Mesendoderm (in vitro differentiated cells): ENCODE results near the gene LCLAT1.

Source experiments
- DNase-seq: peaks from one replicate; pipeline ENCODE4 v3.0.0; 2013
- H2AK5ac ChIP-seq: 2 replicates; pipeline ENCODE4 v1.6.1; 2013; ENCODE audit warnings: low read length, inconsistent platforms
- H2BK120ac ChIP-seq: 2 replicates; pipeline ENCODE4 v1.6.1; 2013; ENCODE audit warnings: low read depth, mild to moderate bottlenecking, low read length, moderate library complexity, mixed read lengths
- H2BK15ac ChIP-seq: replicated peaks from 2 replicates; pipeline ENCODE4 v1.6.1; 2013; ENCODE audit warnings: low read depth, mild to moderate bottlenecking, moderate library complexity
- H2BK5ac ChIP-seq: 2 replicates; pipeline ENCODE4 v1.6.1; 2013; ENCODE audit warnings: low read length, inconsistent platforms
- H3K18ac ChIP-seq: 2 replicates; pipeline ENCODE4 v1.6.1; 2013; ENCODE audit warnings: mild to moderate bottlenecking, low read length, mixed read lengths
- H3K23ac ChIP-seq: one replicate; pipeline ENCODE4 v1.6.1; 2013; ENCODE audit warnings: low read length
- H3K27ac ChIP-seq: 2 replicates; pipeline ENCODE4 v1.5.1; 2013; ENCODE audit warnings: low read depth, mild to moderate bottlenecking, inconsistent platforms, low read length, moderate library complexity
- H3K27me3 ChIP-seq: 2 replicates; pipeline ENCODE4 v1.6.1; 2013; ENCODE audit warnings: low read length, control low read depth, mild to moderate bottlenecking, inconsistent platforms; ENCODE audit not compliant: insufficient read depth, poor library complexity
- H3K36me3 ChIP-seq: 2 replicates; pipeline ENCODE4 v1.6.1; 2013; ENCODE audit warnings: low read length, inconsistent platforms; ENCODE audit not compliant: control insufficient read depth, insufficient read depth
- H3K4ac ChIP-seq: one replicate; pipeline ENCODE4 v1.6.1; 2013; ENCODE audit warnings: low read depth, mild to moderate bottlenecking, low read length, moderate library complexity
- H3K4me1 ChIP-seq: 2 replicates; pipeline ENCODE4 v1.6.1; 2013; ENCODE audit warnings: low read depth, low read length, inconsistent platforms; ENCODE audit not compliant: control insufficient read depth
- H3K4me2 ChIP-seq: 2 replicates; pipeline ENCODE4 v1.6.1; 2013; ENCODE audit warnings: low read length
- H3K4me3 ChIP-seq: 2 replicates; pipeline ENCODE4 v1.5.1; 2013; ENCODE audit warnings: mild to moderate bottlenecking, low read length
- H3K56ac ChIP-seq: one replicate; pipeline ENCODE4 v1.6.1; 2013; ENCODE audit warnings: low read length
- H3K79me1 ChIP-seq: 2 replicates; pipeline ENCODE4 v1.6.1; 2013; ENCODE audit warnings: low read length, inconsistent platforms
- H3K79me2 ChIP-seq: 2 replicates; pipeline ENCODE4 v1.6.1; 2013; ENCODE audit warnings: mild to moderate bottlenecking, low read length; ENCODE audit not compliant: control insufficient read depth, insufficient read depth
- H3K9ac ChIP-seq: 2 replicates; pipeline ENCODE4 v1.6.1; 2013; ENCODE audit warnings: low read length, inconsistent platforms
- H4K5ac ChIP-seq: one replicate; pipeline ENCODE4 v1.6.1; 2013; ENCODE audit warnings: low read length
- H4K8ac ChIP-seq: one replicate; pipeline ENCODE4 v1.6.1; 2013; ENCODE audit warnings: low read depth, mild to moderate bottlenecking, control low read depth, low read length, moderate library complexity
- WGBS: extraction: QIAGEN DNeasy Blood & Tissue Kit; methylation state at CpG from one replicate; pipeline ENCODE4 v1.1.7; 2013; ENCODE audit warnings: low lambda C conversion rate, missing lambda C conversion rate; ENCODE audit not compliant: insufficient coverage; ENCODE audit errors: extremely low coverage; 5-methylcytosine and 5-hydroxymethylcytosine counted together

Gene LCLAT1

DNA sequence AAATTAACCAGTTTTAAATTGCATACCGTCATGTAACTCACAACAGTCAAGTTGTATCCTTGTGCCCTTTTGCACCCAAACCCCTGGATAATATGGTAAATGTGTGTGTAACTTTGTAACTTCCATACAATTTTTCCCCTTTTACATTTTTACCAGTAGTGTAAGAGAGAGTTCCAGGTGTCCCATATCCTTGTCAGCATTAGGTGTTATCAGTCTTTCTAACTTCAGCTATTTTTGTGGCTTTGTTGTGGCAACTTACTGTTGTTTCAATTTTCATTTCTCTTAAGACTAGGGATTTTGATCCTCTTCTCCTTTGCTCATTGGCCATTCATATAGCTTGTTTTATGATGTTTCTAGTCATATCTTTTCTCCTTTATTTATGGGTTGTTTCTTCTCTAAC lies 94.6 kb downstream of the LCLAT1 start:
- Histone ChIP-seq H2AK5ac (no peak overlapping the region), H4K8ac (no peak overlapping the region), H3K4ac (no peak overlapping the region), H3K56ac (no peak overlapping the region), H2BK15ac (no peak overlapping the region), H3K79me2 (no peaks in the 10 kb centered on the region), H2BK5ac (no peak overlapping the region), H3K18ac (no peak overlapping the region), H3K27ac (no peak overlapping the region), H3K4me1 (no peaks in the 10 kb centered on the region), H4K5ac (no peak overlapping the region), H3K27me3 (no peaks in the 10 kb centered on the region), H3K4me2 (no peak overlapping the region), H3K9ac (no peak overlapping the region), H3K4me3 (no peak overlapping the region), H3K79me1 (no peaks in the 10 kb centered on the region), H3K36me3 (no peaks in the 10 kb centered on the region), H3K23ac (no peak overlapping the region), H2BK120ac (no peak overlapping the region)
- 100% methylated on average over 1 of the region's 1 CpG for WGBS
- DNase-seq, result no peak

DNA sequence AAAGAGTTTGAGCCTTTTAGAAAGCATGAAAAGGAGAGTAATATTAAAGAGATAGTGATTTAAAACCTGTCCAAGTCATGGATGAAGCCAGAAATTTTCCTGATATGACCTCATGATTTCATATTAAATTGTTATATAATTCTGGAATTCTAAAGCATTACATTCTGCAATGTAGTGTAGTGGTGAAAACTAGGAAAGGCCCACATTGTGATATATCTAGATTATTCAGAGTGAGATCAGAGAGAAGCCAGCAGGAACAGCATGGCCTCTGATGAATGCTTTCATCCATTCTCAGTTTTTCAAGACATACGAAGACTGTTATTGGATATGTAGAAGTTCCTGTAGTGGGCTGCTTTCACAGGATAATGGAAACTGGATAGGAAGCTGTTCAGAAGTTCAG lies 98.8 kb downstream of the LCLAT1 start:
- Histone ChIP-seq H3K9ac (no peak overlapping the region), H3K23ac (no peak overlapping the region), H3K4ac (no peak overlapping the region), H3K4me3 (no peak overlapping the region), H3K36me3 (no peaks in the 10 kb centered on the region), H3K18ac (no peak overlapping the region), H2AK5ac (no peak overlapping the region), H4K8ac (no peak overlapping the region), H2BK15ac (no peak overlapping the region), H3K56ac (no peak overlapping the region), H3K27me3 (no peaks in the 10 kb centered on the region), H3K4me1 (peaks cover 5% of the 10 kb centered on the region), H3K79me2 (no peaks in the 10 kb centered on the region), H4K5ac (no peak overlapping the region), H3K4me2 (no peak overlapping the region), H2BK5ac (no peak overlapping the region), H2BK120ac (no peak overlapping the region), H3K27ac (no peak overlapping the region), H3K79me1 (peaks cover 3% of the 10 kb centered on the region)
- no peak for DNase-seq
- WGBS, result no CpG with 5 or more reads among the region's 1 CpG

DNA sequence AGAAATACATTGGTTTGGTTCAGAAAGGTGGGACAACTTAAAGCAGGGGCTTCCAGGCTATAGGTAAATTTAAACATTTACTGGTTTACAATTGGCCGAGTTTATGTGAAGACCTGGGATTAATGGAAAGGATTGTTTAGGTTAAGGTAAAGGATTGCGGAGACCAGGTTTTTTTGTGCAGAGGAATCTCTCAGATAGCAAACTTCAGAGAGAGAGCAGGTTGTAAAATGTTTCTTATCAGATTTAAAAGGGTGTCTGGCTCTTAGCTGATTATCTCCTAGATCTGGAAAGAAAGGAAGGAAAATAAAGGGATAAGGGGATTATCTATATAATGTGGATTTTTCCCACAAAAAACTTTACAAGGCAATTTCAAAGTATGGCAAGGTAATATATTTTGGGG lies 101.3 kb downstream of the LCLAT1 start:
- H3K27me3 ChIP-seq, result no peaks in the 10 kb centered on the region
- H4K5ac ChIP-seq, result no peak overlapping the region
- H3K4me3 ChIP-seq, result no peak overlapping the region
- WGBS, result no CpG with 5 or more reads among the region's 2 CpGs
- H3K56ac ChIP-seq, result no peak overlapping the region
- no peak overlapping the region for H4K8ac ChIP-seq
- peaks cover 5% of the 10 kb centered on the region for H3K4me1 ChIP-seq
- H3K9ac ChIP-seq, result no peak overlapping the region
- H2AK5ac ChIP-seq, result peak overlapping the region; percentile 5
- no peak overlapping the region for H3K4me2 ChIP-seq
- H3K79me1 ChIP-seq, result peaks cover 3% of the 10 kb centered on the region
- H2BK5ac ChIP-seq, result peak overlapping the region; percentile 49
- no peak overlapping the region for H3K23ac ChIP-seq
- no peaks in the 10 kb centered on the region for H3K36me3 ChIP-seq
- H3K79me2 ChIP-seq, result no peaks in the 10 kb centered on the region
- H2BK15ac ChIP-seq, result no peak overlapping the region
- peak overlapping the region; percentile 44 for H3K27ac ChIP-seq
- peak overlapping the region; percentile 68 for H3K18ac ChIP-seq
- no peak overlapping the region for H2BK120ac ChIP-seq
- peak; percentile 75 for DNase-seq
- H3K4ac ChIP-seq, result peak overlapping the region; percentile 86

DNA sequence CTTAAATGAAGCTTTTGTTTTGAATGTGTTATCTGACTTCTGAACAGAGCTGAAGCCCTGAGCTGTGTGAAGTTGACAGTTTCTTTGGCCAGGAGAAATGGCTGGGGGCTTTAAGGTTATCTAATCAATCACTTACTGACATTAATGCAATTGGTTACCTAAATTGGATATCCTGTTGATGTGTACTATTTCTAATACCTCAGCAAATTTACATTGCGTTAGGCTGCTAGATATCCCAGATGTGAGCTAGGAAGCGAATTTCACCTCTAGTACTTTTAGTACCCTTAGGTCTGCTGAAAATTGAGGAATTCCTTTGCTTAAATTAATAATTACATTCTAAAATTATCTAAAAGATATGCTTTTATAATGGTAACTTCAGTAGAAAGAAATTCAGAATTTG lies 102.0 kb downstream of the LCLAT1 start:
- H3K23ac ChIP-seq, result no peak overlapping the region
- no peak overlapping the region for H3K27ac ChIP-seq
- H3K4me3 ChIP-seq, result no peak overlapping the region
- peaks cover 5% of the 10 kb centered on the region for H3K4me1 ChIP-seq
- no peak overlapping the region for H4K8ac ChIP-seq
- H3K56ac ChIP-seq, result no peak overlapping the region
- no peaks in the 10 kb centered on the region for H3K36me3 ChIP-seq
- no peak overlapping the region for H3K18ac ChIP-seq
- DNase-seq, result peak; percentile 69
- no peak overlapping the region for H2BK120ac ChIP-seq
- H2AK5ac ChIP-seq, result no peak overlapping the region
- no peaks in the 10 kb centered on the region for H3K79me2 ChIP-seq
- no peak overlapping the region for H3K4ac ChIP-seq
- no peak overlapping the region for H4K5ac ChIP-seq
- H3K79me1 ChIP-seq, result peaks cover 3% of the 10 kb centered on the region
- whole genome bisulfite sequencing, result no CpG with 5 or more reads among the region's 2 CpGs
- H3K9ac ChIP-seq, result no peak overlapping the region
- no peaks in the 10 kb centered on the region for H3K27me3 ChIP-seq
- no peak overlapping the region for H2BK15ac ChIP-seq
- H3K4me2 ChIP-seq, result no peak overlapping the region
- H2BK5ac ChIP-seq, result no peak overlapping the region

DNA sequence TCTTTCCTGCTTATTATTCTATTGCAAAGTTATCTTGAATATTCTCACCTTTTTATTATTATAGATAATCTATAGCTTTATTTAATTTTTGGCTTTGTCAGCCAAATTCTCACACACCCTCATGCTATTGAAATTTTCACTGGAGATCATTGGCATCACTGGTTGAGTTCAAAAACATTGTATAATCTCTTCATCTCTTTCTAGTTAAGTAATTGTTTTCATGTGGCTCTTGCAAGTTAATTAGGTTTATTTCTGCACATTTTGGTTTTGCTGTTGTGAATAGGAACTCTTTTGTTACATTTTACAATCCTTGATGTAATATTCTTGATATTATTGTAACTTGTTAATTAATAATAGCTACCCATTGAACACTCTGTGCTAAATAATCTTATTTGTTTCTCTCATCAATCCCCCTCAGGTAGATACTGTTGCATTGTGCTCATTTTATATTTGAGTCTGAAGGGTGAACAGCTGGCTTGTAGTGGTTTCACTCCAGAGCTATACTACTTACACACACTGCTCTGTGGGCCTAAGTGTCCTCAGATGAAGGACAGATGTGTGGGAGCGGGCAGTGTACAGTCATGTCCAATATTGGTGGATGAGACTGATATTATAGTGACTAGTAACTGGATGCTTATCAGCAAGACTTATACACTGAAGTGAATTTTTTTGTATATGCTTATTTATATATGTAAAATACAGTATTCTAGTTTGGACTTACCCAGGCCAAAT lies 112.7 kb downstream of the LCLAT1 start:
- H3K79me1 ChIP-seq, result no peaks in the 10 kb centered on the region
- no peak overlapping the region for H4K8ac ChIP-seq
- H2BK120ac ChIP-seq, result no peak overlapping the region
- no peaks in the 10 kb centered on the region for H3K36me3 ChIP-seq
- no peak overlapping the region for H3K4ac ChIP-seq
- DNase-seq, result no peak
- no peak overlapping the region for H3K9ac ChIP-seq
- H3K27me3 ChIP-seq, result no peaks in the 10 kb centered on the region
- H2BK5ac ChIP-seq, result no peak overlapping the region
- no peaks in the 10 kb centered on the region for H3K4me1 ChIP-seq
- no peak overlapping the region for H3K4me3 ChIP-seq
- H3K27ac ChIP-seq, result no peak overlapping the region
- H3K18ac ChIP-seq, result no peak overlapping the region
- no CpG with 5 or more reads among the region's 1 CpG for WGBS
- H3K56ac ChIP-seq, result no peak overlapping the region
- H3K23ac ChIP-seq, result no peak overlapping the region
- no peak overlapping the region for H2AK5ac ChIP-seq
- no peak overlapping the region for H3K4me2 ChIP-seq
- no peaks in the 10 kb centered on the region for H3K79me2 ChIP-seq
- H2BK15ac ChIP-seq, result no peak overlapping the region
- H4K5ac ChIP-seq, result no peak overlapping the region

DNA sequence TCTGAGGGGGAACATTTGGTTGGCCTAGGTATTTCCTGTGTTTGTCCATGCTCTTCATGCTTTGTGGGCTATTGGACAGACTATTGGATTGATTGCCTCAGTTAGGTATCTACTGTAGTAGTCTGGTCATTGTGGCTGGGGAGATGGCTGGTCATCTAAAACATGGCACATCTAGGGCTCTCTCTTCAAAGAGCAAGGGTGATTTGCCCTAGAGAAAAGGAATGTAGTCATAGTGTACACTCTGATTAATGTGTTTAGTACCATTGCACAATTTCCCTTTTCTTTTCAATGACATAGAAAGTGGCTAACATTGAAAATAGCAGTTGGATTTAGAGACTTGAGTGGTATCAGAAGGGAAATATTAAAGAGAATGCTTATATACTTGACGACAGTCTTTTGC lies 114.3 kb downstream of the LCLAT1 start:
- Histone ChIP-seq H4K8ac (no peak overlapping the region), H2BK15ac (no peak overlapping the region), H3K4me2 (no peak overlapping the region), H3K4ac (no peak overlapping the region), H3K23ac (no peak overlapping the region), H3K27me3 (no peaks in the 10 kb centered on the region), H3K79me1 (no peaks in the 10 kb centered on the region), H3K4me1 (no peaks in the 10 kb centered on the region), H2AK5ac (no peak overlapping the region), H3K36me3 (no peaks in the 10 kb centered on the region), H3K79me2 (no peaks in the 10 kb centered on the region), H2BK120ac (no peak overlapping the region), H3K27ac (no peak overlapping the region), H3K18ac (no peak overlapping the region), H3K9ac (no peak overlapping the region), H2BK5ac (no peak overlapping the region), H4K5ac (no peak overlapping the region), H3K4me3 (no peak overlapping the region), H3K56ac (no peak overlapping the region)
- WGBS, result no CpG with 5 or more reads among the region's 1 CpG
- no peak for DNase-seq
